HG03457 (cell line): Measurements from ENCODE around the gene STT3A.
"Not testable (repeated sequence)": the region's sequence is repeated elsewhere in the genome, so short reads cannot be mapped to it uniquely, and the experiment has no call there.

Source experiments
- ATAC-seq: cut with Tn5 transposase; IDR thresholded peaks from one replicate; pipeline ENCODE4 v1.9.1; 2021; ENCODE audit warnings: moderate number of reproducible peaks; ENCODE audit not compliant: unreplicated experiment

The STT3A gene

DNA sequence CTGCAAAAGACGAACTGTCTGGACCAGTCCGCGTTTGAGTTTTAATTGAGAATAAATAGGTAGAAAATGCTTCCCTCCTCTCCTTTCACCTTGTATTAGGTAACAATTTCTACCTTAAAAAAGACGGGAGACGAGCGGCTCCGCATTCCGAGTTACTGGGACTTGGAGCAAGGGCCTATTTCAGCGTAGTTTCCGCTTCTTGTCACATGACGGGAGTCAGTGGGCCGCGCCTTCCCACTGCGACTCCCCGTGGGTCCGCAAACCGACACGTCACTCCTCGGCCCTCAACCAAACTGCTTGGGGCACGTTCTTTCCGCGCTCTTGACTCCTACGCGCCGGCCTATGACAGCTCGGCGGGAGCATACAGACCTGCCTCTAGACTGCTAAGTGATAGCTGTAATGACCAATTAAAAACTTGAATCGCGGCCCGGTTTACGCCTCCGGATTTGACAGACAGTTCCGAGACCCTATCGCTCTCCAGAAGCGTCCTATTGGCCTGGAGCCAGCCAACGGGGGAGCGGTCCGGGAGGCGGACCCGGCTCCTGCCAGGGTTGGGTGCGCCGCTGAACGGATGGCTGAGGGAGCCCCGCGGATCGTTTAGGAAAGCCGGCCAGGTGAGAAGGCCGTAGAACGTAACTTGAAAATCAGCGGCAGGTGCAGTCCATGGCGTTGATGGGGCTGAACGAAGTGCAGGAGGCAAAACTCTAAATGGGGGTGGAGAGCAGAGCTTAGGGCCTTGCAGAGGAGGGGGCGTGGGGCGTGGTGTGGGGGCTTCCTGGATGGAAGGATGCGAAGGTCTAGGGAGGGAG, at the start of gene STT3A:
Gene STT3A (plus strand): TSS at position 548 of the 809 bp plus-strand sequence. CDS start 3,064 bp downstream, outside the sequence.
- peak; percentile 97 for ATAC-seq

DNA sequence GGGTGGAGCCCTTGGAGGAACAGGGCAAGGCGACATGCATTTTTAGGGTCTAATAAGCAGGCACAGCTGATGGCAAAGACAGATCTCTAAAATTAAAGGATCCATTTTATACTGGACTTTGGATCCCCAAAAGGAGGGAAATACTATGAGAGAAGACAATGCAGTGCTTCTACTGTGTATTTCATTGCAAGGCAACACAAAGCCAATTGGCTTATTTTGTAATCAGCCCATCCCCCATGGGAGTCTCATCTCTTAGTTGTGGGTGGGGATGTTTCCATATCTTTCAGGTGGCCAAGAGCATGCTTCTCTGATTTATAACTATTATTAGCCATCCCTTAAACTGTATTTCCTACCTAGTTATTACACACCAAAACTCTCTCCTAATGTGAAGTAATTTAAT, 41.9 kb upstream of the STT3A start:
- ATAC-seq = no peak

DNA sequence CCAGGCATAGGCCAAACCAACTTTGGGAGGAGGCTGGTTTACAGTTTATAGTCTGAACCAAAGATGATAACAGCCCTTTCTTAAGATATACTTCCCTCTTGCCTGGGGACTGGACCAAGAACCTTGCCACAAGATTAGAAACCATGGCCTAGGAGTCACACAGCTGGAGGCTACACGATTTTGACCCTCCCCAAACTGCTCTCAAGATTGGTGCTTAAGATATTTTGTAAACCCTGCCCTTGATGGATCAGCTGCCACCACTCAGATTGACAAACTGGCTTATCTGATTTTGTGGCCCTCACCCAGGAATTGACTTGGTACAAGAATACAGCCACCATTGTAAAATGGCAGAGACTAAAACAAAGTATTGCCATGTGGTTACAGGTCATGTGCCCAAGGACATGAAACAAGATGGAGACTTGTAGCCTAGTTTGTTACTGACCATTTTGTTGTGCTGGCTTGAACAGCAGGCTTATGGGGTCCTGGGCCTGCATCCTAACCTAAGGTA, 40.8 kb upstream of the STT3A start:
- ATAC-seq = no peak

DNA sequence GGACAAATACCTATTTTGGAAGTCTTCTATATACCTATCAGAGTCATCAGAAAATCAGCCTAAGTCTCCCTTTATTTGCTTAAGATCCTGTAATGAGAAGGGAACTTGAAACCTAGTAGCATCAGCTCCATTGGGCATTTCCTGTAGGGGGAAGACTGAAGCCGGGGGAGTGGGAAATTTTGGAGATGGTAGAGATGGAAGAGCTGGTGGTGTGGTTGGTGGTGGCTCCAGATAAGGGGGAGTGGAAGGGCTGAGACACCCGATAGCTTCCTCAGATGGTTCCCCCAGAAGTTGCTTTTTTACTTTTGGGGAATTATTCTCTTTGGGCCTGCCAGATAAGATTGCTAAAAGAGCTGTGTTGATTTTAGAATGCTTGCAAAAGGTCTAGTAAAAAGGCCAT, 39.7 kb upstream of the STT3A start:
- ATAC-seq = no peak

DNA sequence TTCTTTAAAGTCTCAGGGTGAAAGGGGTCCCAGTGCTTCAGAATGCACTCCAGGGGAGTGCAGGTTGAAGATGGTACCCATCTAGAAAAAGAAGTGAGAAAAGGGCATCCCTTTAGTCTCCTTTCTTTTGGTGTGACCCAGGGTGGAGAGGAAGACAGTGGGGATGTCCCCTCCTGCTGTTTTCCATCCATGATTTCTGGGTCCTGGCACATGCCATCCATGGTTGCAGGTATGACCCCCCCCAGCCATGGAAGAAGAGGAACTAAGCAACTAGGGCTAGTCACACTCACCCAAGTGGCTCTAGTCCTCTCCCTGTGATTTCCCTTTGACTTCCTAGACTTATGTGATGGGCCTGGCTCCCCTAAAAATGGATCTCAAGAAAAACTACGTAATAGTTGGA, 39.3 kb upstream of the STT3A start:
- ATAC-seq = no peak

DNA sequence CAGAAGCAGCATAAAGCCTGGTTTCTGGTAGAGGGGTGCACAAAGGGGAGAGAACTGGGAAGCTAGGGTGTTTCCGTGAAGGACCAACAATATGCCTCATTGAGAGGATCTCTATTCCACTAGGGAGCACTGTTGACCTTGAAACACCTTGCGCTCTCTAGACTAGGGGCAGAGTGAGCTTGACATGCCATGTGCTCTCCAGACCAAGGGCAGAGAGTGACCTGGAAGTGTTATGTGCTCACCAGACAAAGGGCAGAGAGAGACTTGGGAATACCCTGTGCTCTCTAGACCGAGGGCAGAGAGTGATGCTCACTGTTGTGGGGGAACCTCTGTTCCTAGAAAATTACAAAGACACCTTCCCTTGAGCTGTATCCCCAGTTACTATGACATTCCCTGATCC, 38.6 kb upstream of the STT3A start:
- ATAC-seq = no peak

DNA sequence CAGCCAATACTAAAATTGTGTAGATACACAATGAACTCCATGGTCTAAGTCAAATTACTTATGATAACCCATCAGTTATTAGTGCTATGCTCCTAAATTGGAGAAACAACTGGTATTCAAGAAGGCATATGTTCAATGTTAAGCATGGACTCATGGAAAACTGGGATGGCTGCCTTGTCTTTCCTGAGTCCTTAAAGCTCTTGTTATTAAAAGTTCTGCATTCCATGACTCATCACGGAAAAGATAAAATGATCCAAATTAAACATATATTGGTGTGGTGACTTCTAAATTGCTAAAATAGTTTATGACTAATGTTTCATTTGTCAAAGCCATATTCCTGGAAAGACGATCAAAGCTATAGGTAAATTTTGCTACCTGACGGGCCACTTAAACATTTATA, 32.8 kb upstream of the STT3A start:
- no peak for ATAC-seq

DNA sequence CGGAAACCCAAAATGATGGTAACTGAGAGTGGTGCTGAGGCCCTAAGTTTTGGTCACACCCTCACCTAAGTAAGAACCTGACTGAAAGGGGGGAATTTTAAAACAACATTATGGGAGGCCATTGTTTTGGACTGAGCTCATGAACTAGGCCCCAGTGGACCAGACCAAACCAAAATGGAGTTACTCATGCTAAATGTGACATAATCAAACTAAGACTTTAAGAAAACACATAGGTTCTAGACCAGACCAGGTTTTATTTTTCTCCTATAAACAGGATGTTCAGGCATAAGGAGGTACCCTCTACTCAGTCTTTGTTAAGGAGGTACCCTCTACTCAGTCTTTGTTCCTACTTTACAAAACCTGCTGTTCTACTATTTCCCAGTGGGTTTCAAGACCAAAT, 30.7 kb upstream of the STT3A start:
- no peak for ATAC-seq

DNA sequence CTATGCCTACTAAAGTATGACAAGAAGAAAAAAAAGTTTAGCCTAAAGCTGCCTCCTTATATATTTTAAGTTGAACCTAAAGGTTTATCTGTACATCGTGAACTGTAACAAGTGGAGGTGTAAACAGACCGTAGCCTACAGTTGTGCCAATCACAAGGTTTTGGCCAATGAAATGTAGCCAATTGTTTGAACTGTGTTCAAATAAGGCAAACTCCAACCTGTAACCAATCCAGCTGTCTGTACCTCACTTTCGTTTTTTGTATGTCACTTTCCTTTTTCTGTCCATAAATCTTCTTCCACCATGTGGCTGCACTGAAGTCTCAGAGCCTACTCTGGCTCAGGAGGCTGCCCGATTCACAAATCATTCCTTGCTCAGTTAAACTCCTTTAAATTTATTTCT, 30.2 kb upstream of the STT3A start:
- no peak for ATAC-seq

DNA sequence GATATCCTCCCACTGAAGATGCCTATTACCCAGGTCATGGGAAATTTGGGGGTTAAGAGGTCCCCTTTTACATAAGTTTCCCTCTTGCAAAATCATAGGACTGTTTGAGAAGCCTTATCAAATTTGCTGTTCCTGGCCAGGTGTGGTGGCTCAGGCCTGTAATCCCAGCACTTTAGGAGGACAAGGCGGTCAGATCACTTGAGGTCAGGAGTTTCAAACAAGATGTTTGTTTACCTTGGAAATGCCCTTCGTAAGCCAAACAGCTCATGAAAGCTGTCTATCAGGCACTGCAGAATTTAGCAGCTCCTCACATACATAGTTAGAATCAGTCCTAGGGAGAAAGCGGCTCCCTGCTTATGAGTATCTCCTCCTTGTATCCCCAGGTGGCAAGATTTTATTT, 28.3 kb upstream of the STT3A start:
- ATAC-seq = no peak

DNA sequence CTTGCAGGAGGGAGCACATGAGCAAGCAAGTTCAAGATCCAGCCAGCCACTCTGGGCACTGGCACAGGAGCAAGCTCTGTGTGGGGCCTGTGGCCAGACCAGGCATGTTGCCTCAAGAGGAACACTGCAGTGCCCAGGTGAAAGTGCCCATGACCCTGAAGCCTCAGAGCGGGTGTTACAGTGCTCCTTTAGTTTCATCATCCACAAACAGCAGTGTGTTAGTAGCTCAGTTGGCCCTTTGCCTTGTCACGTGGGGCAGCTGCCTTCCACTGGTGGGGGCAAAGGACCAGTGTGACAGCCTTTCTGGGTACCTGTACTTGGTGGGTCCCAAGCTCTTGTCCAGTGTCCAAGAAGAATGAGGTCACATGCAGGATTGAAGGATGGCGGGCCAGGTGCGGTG, 26.4 kb upstream of the STT3A start:
- ATAC-seq = no peak

DNA sequence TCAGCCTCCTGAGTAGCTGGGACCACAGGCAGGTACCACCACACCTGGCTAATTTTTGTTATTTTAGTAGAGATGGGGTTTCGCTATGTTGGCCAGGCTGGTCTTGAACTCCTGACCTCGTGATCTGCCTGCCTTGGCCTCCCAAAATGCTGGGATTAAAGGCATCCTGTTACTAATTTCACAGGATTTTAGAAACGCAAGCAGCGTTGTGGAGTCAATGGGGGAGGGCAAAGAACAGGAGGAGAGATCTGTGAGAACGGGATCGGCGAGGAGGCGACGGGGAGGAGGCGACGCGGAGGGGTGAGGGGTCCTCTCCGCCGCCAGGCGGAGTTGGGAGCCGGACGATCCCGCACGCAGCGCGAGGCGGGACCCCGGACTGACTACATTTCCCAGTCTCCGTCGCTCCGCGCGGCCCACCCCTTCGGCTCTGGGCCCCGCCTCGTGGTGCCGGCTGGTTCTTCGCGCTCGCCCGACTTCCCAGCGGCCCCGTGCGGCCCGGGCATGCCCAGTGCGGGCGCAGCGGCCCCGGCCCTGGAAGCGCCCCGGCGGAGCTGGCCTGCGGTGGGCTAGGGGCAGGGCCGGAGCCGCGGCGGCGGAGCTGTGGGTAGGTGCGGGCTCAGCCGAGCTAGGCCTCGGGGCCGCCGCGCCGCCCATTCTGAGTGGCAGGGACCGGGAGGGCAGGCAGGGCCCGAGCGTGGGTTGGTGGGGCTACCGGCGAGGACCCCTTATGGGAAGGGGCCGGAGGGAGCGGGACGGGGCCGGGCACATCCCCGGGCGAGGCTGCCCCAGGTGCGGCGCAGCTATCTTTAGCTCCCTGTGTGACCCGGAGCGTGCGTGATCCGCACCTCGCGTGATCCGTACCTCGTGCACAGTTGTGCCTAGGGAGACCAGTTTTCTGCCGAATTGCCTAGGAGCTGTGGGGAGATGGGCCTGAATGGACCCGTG, 23.4 kb upstream of the STT3A start, which contains the start of gene EI24:
Gene EI24 (plus strand): TSS at position 508 of the 945 bp plus-strand sequence. CDS start 3,051 bp downstream, outside the sequence.
- peak; percentile 93 for ATAC-seq

DNA sequence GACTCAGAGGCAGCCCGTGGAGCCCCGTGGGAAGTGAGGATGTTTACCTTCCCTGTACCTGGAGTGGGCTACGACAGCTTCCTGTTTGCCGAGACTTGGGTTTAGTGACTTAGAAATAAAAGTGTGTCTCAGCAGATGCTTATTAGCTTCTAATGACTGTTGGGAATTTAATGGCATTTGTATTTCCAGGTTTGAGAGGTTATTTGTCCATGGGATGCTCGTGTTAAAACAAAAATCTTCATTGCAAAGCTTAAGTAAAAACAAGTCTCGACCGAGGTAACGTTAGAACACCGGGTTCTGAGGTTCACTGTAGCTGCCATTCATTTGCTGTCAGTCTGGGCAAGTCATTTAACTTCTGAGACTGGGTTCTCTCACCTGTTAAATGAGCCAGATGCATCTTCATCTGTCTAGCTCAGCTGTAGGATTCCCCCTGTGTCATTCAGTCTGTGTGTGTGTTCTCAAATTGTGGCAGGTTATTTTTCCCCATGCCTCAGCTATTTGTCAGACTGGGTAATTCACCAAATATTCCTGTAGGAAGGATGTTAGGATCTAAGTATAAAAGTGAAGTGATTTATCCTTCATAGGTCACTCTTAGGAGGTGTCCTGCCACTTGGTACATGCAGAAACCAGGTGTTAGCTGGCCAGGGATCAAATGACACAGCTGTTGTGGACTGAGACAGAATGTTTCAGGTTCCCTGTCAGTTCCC, 22.6 kb upstream of the STT3A start:
- ATAC-seq = no peak

DNA sequence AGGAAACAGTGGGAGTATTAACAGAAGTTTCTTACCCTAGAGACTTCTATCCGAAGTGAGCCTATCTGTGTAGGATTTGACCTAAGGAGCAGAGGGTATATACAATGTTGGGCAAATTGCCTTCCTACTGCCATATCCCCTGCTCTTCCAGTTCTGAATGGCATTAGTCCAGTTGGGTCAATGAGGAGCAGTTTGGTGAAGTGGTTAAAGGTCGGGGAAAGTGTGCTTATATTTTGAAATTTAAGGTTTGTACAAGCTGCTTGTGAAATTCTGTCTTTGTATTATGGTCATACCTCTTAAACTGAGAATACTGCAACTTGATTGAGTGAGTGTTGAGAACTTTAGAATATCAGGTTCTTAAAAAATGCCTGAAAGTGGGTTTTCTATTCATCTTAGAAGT, 21.7 kb upstream of the STT3A start:
- ATAC-seq = no peak

DNA sequence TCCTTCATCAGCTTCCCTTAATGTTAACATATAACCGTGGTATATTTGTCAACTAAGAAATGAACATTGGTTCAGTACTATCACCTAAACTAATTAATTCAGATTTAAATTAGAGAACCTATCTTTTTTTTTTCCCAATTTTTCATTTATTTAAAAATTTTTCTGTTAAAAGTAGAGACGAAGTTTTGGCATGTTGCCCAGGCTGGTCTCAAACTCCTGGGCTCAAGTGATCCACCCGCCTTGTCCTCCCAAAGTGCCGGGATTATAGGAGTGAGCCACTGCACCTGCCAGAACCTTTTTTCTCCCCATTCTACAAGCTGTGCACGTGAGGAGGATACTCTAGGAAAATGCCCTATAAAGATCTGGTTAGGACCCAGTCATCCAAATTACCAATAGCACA, 19.7 kb upstream of the STT3A start:
- ATAC-seq = no peak

DNA sequence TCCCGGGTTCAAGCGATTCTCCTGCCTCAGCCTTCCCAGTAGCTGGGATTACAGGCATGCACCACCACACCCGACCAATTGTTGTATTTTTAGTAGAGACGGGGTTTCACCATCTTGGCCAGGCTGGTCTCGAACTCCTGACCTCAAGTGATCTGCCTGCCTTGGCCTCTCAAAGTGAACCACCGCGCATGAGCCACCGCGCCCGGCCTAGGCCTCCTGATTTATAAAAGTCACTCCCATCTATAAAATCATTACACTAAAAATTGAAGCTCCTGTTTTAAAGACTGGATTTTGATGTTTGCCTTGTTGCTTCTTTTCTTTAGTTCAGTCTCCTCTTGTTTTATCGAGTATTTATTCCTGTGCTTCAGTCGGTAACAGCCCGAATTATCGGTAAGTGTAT, 15.5 kb upstream of the STT3A start:
- not testable (repeated sequence) for ATAC-seq

DNA sequence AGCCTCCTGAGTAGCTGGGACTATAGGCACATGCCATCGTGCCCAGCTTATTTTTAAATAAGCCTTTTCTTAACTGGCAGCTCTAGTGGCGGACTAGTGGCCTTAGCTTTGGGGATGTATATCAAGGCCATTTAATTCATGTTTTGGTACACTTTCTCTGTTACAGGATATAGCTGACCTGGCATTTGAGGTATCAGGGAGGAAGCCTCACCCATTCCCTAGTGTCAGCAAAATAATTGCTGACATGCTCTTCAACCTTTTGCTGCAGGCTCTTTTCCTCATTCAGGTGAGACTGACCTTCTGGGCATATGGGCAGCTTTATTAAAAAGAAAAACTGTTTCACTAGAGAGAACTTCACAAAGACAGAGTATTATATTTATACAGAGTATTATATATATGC, 13.9 kb upstream of the STT3A start:
- no peak for ATAC-seq

DNA sequence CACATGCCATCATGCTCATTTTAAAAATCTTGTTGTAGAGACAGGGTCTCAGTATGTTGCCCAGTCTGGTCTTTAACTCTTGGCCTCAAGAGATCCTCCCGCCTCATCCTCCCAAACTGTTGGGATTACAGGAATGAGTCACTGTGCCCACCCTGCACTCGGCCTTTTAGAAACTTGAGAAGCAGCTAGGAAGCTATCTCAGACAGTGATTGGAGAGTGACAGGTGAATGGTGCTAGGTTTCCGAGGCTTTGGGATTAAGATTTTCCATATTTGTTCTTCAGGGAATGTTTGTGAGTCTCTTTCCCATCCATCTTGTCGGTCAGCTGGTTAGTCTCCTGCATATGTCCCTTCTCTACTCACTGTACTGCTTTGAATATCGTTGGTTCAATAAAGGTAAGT, 12.8 kb upstream of the STT3A start:
- no peak for ATAC-seq

DNA sequence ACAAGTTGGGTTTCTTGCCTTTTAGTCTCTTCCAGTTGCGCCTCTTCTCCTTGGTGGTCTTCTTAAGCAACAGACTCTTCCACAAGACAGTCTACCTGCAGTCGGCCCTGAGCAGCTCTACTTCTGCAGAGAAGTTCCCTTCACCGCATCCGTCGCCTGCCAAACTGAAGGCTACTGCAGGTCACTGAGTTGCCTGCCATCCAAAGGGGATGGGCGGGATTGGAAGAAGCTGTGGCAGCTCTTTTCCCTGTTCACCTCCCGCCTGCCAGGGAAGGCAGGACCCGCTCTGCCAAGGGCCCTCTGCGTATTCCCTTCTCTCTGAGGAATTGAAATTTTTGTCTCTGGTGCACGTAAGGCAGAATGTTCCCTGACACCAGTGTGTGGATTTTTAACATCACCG, 9.2 kb upstream of the STT3A start:
- no peak for ATAC-seq

DNA sequence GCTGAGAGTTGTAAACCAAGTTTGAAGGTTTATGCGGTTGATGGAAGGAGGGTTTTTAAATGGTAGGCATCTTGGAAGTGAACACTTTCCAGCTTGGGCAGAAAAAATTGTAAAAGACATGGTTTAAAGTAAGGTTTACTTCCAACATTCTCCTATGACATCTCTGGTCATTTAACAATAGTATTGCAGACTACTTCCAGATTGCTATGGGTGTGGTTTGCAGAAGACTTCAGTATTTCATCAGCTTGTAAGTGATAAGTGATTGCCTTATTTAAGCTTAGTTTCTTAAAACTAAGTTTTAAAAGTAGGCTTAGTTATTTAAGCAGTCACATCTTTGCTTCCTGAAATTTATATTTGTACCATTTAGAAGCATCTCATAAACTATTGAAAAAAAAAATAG, 7.2 kb upstream of the STT3A start:
- no peak for ATAC-seq

DNA sequence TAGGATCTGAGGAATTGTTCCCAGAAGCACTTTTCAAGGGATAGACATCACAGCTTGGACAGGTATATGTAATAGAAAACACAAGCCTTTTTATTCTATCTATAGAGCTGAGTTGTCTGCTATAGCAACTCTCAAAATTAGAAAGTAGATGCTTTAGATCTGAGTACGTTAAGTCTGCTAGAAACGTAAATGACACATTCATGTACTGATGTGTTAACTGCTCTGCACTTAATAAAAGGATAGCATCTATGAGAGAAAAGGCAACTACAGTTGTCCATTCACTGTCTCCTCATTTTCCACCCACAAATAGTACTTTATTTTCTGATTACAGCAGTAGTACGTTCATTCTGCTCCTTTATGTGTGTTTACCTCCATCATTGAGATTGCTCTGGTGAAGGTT, 6.0 kb upstream of the STT3A start:
- ATAC-seq = no peak
